ENCODE data around the gene MROH9.

GRCh38 chr1:170887726-170888125 lies 47.6 kb upstream of the MROH9 start:
- TF ChIP-seq EZH2 (IDR thresholded peaks at IDR 0.05) (no peak), POLR2AphosphoS5 (IDR thresholded peaks at IDR 0.05; ENCODE audit: borderline replicate concordance, low read depth, low read length) (no peak)

Data from SK-N-MC (cell line).